K562 (cell line): ENCODE data around the gene STEAP1B. TPM values are rescaled to one million over a fixed set of nuclear protein-coding genes. Genes with fewer than 3 reads are reported as not detected.

Experiments used
- ATAC-seq: fragments of 200-7000 bp; cut with Tn5 transposase; 3 replicates; pipeline ENCODE4 v1.9.1; 2020; ENCODE audit warnings: moderate library complexity
- BruUV-seq: library from RNA; stranded (reverse); fragments of 400-500 nt; replicated peaks from 2 replicates; lab custom pipeline; 2021; lab: Mats Ljungman, UMichigan
- CTCF ChIA-PET: fragments of 300-600 bp; formaldehyde crosslinking; extraction: SDS; loops from one replicate; lab custom pipeline; 2021; ENCODE audit warnings: low intra/inter-chr PET ratio; lab: Yijun Ruan, JAX
- POLR2A ChIA-PET: fragments of 300-600, 350-650 bp; sonication (Branson Sonifier 250); formaldehyde crosslinking; extraction: SDS; loops from one replicate; lab custom pipeline; 2021; ENCODE audit warnings: antibody characterized with exemption, inconsistent platforms; lab: Yijun Ruan, JAX
- DNase-seq, 4 experiments: peaks; one replicate each; pipeline versions ENCODE4 v3.0.0 to v3.0.0-alpha.2; 2011 to 2018; ENCODE audit warnings: low spot score in 3 of 4, mixed read lengths in 3 of 4; ENCODE audit errors: extremely low read depth in 1 of 4
- FAIRE-seq: peaks from 2 replicates; lab custom pipeline; 2011; peaks lifted over from hg19 to GRCh38; lab: Jason Lieb, UNC
- H2AFZ ChIP-seq: 2 replicates; pipeline ENCODE4 v1.6.0; 2011; ENCODE audit warnings: low read depth, low read length, control low read depth, inconsistent platforms
- H3K27ac ChIP-seq: fragments of 200-600 bp; 3 replicates; pipeline ENCODE4 v1.8.0; 2011; ENCODE audit warnings: low read depth, mild to moderate bottlenecking, control low read depth, inconsistent platforms, low read length, moderate library complexity, mixed read lengths; ENCODE audit errors: extremely low read depth
- H3K27me3 ChIP-seq, 2 experiments: fragments of 300-600 bp in 1 of 2; 2 replicates in 1 of 2; 3 replicates in 1 of 2; pipeline versions ENCODE4 v1.6.0 to v1.8.0; 2011; ENCODE audit warnings: inconsistent platforms in 2 of 2, low read length in 2 of 2, mild to moderate bottlenecking in 1 of 2, mixed read lengths in 1 of 2, moderate library complexity in 1 of 2; ENCODE audit not compliant: control insufficient read depth in 2 of 2, insufficient read depth in 2 of 2
- H3K36me3 ChIP-seq: fragments of 300-600 bp; 3 replicates; pipeline ENCODE4 v1.8.0; 2011; ENCODE audit warnings: mild to moderate bottlenecking, low read length, inconsistent platforms; ENCODE audit not compliant: control insufficient read depth, insufficient read depth
- H3K4me1 ChIP-seq, 2 experiments: fragments of 200-600 bp in 1 of 2; replicated peaks in 1 of 2; 2 replicates in 1 of 2; 3 replicates in 1 of 2; pipeline versions ENCODE4 v1.5.1 to v1.8.0; 2011; ENCODE audit warnings: inconsistent platforms in 2 of 2, low read length in 2 of 2, mild to moderate bottlenecking in 1 of 2, mixed read lengths in 1 of 2, moderate library complexity in 1 of 2; ENCODE audit not compliant: control insufficient read depth in 2 of 2, insufficient read depth in 2 of 2
- H3K4me2 ChIP-seq: 2 replicates; pipeline ENCODE4 v1.6.1; 2011; ENCODE audit warnings: low read length, control low read depth, inconsistent platforms, mixed read lengths; ENCODE audit not compliant: insufficient read depth
- H3K4me3 ChIP-seq: fragments of 200-600 bp; sonication (generic), shearing (Covaris generic); 2 replicates; pipeline ENCODE4 v1.5.1; 2016; ENCODE audit warnings: control low read depth, inconsistent platforms
- H3K79me2 ChIP-seq: fragments of 200-600 bp; 3 replicates; pipeline ENCODE4 v1.8.0; 2011; ENCODE audit warnings: low read length, inconsistent platforms; ENCODE audit not compliant: control insufficient read depth, insufficient read depth
- H3K9ac ChIP-seq, 2 experiments: 2 replicates each; pipeline versions ENCODE4 v1.6.0 to v1.6.1; 2011; ENCODE audit warnings: low read depth in 2 of 2, low read length in 2 of 2, control low read depth in 1 of 2, inconsistent platforms in 1 of 2, mild to moderate bottlenecking in 1 of 2, mixed read lengths in 1 of 2; ENCODE audit not compliant: insufficient read depth in 1 of 2
- H3K9me1 ChIP-seq: one replicate; pipeline ENCODE4 v1.6.0; 2011; ENCODE audit warnings: inconsistent platforms, mild to moderate bottlenecking, low read length, moderate library complexity; ENCODE audit not compliant: control insufficient read depth, insufficient read depth
- H3K9me3 ChIP-seq: replicated peaks from 2 replicates; pipeline ENCODE4 v1.5.1; 2011; ENCODE audit warnings: low read depth, low read length, inconsistent platforms; ENCODE audit not compliant: control insufficient read depth, insufficient read depth
- H4K20me1 ChIP-seq: replicated peaks from 2 replicates; pipeline ENCODE4 v1.6.1; 2011; ENCODE audit warnings: low read length, inconsistent platforms, mixed read lengths; ENCODE audit not compliant: control insufficient read depth, insufficient read depth
- FOS ChIP-seq: IDR thresholded peaks from 3 replicates; pipeline ENCODE4 v1.6.1; 2011; ENCODE audit not compliant: insufficient read length; ENCODE audit errors: extremely low read depth
- ILK ChIP-seq: fragments of 450-650 bp; IDR thresholded peaks from 2 replicates; pipeline ENCODE4 v1.6.1; 2016; ENCODE audit warnings: missing genetic modification characterization, low read depth, mild to moderate bottlenecking, missing compliant biosample characterization, moderate library complexity, borderline replicate concordance
- KDM5B ChIP-seq: fragments of 200-600 bp; sonication (generic); IDR thresholded peaks from 2 replicates; pipeline ENCODE4 v1.6.1; 2012; ENCODE audit warnings: low read depth, mild to moderate bottlenecking, moderate library complexity, low read length, control low read depth, inconsistent platforms; ENCODE audit not compliant: insufficient replicate concordance
- MIER1 ChIP-seq: fragments of 450-650 bp; IDR thresholded peaks from 2 replicates; pipeline ENCODE4 v1.6.1; 2016; ENCODE audit warnings: antibody characterized with exemption, mild to moderate bottlenecking, low read depth
- PATZ1 ChIP-seq: fragments of 250-450 bp; sonication (Bioruptor Pico); IDR thresholded peaks from 2 replicates; pipeline ENCODE4 v1.5.0; 2020; ENCODE audit warnings: mild to moderate bottlenecking, borderline replicate concordance
- PHF20 ChIP-seq: fragments of 450-650 bp; IDR thresholded peaks from 2 replicates; pipeline ENCODE4 v1.6.1; 2018; ENCODE audit not compliant: partially characterized antibody
- SFPQ ChIP-seq: fragments of 200-400 bp; formaldehyde crosslinking; IDR thresholded peaks from 2 replicates; pipeline ENCODE4 v1.6.1; 2017; ENCODE audit warnings: mild to moderate bottlenecking, low read depth, low read length, moderate library complexity
- ZFP91 ChIP-seq: sonication (generic); formaldehyde crosslinking; IDR thresholded peaks from 2 replicates; pipeline ENCODE4 v1.8.0; 2022; ENCODE audit warnings: mild to moderate bottlenecking, missing genetic modification reagents
- ZNF274 ChIP-seq: IDR thresholded peaks from 2 replicates; pipeline ENCODE4 v1.6.1; 2011; ENCODE audit warnings: low read depth, mild to moderate bottlenecking, low read length, moderate library complexity, borderline replicate concordance
- WGBS: fragments of 100-300 bp; shearing (Covaris generic); methylation state at CpG from one replicate; pipeline ENCODE4 v1.1.6; 2016; ENCODE audit warnings: low coverage, mixed read lengths; ENCODE audit not compliant: insufficient coverage; ENCODE audit errors: missing lambda C conversion rate; 5-methylcytosine and 5-hydroxymethylcytosine counted together
- in situ Hi-C: fragments of 300-500 bp; cut with MboI; formaldehyde crosslinking; loops from 4 replicates; pipeline ENCODE4 v1.15.0; 2018; ENCODE audit warnings: inconsistent platforms, mixed read lengths
- intact Hi-C: fragments of 100-400 bp; cut with micrococcal nuclease; formaldehyde crosslinking; loops from 2 replicates; pipeline ENCODE4 v1.14.2; 2022
- polyA plus RNA-seq, 8 experiments: library from polyadenylated mRNA; depleted of rRNA in 4 of 8; stranded (reverse) in 5 of 8; unstranded in 3 of 8; fragments of >200 nt; fragmentation: Nextera tagmentation in 2 of 8; fragmentation: Illumina TruSeq in 1 of 8; extraction: Ambion mirVana in 2 of 8; extraction: Trizol in 1 of 8; gene quantifications; 2 replicates each; pipeline versions ENCODE4 v1.2.1 to v1.2.3, GENCODE V29; 2011 to 2014; ENCODE audit warnings: inconsistent platforms in 1 of 8, missing spikeins in 1 of 8
- total RNA-seq, 7 experiments: library from RNA; depleted of rRNA in 6 of 7; stranded (reverse); fragments of >200 nt in 6 of 7; fragmentation: Illumina TruSeq in 2 of 7; extraction: Trizol in 2 of 7; gene quantifications; 2 replicates each; pipeline versions ENCODE4 v1.2.1 to v1.2.3, GENCODE V29; 2011 to 2021; ENCODE audit warnings: low replicate concordance in 1 of 7
- TF ChIP-seq, protein P1 (sequence below): IDR thresholded peaks from 2 replicates; pipeline ENCODE4 v1.6.1; 2016; ENCODE audit warnings: missing genetic modification characterization, missing compliant biosample characterization
- TF ChIP-seq, protein P2 (sequence below): IDR thresholded peaks from 2 replicates; pipeline ENCODE4 v1.6.1; 2012; ENCODE audit warnings: low read depth, low read length, improper control_type of control experiment, borderline replicate concordance

The STEAP1B gene
- total and polyA plus RNA-seq, 9 of the 15 experiments (the other 6 are each of a cell fraction or from before 2014, with no cell fraction given): 20.0 to 38.5 (median 30.6) TPM

- Histone ChIP-seq H3K9me1 (no peaks in the 10 kb centered on the region), H3K9ac (no peak overlapping the region), H3K4me2 (no peak overlapping the region), H3K79me2 (no peaks in the 10 kb centered on the region), H3K4me1 (peaks cover 0 to under 1% of the 10 kb centered on the region in 2 experiments; a peak in 1 of 5 replicates), H3K9me3 (no peaks in the 10 kb centered on the region), H3K4me3 (no peak overlapping the region), H3K27ac (no peak overlapping the region), H4K20me1 (no peaks in the 10 kb centered on the region), H2AFZ (no peak overlapping the region), H3K36me3 (no peaks in the 10 kb centered on the region; the same call in 2 of the 3 replicates), H3K27me3 (no peaks in the 10 kb centered on the region)
- ChIA-PET CTCF (no interaction called here), POLR2A (interaction anchor here (1.1 kb wide), 1 partner anchor 8 kb away, joined by 3 read pairs; no protein-coding TSS in a partner anchor)
- BruUV-seq: no TSS peak
- DNase-seq (no peak), FAIRE-seq (no peak), ATAC-seq (no peak)
- in situ Hi-C loops (no loop called here), intact Hi-C loops (no loop called here)
- WGBS: 29% methylated on average over 4 of the region's 4 CpGs
- TF ChIP-seq, protein P1, sequence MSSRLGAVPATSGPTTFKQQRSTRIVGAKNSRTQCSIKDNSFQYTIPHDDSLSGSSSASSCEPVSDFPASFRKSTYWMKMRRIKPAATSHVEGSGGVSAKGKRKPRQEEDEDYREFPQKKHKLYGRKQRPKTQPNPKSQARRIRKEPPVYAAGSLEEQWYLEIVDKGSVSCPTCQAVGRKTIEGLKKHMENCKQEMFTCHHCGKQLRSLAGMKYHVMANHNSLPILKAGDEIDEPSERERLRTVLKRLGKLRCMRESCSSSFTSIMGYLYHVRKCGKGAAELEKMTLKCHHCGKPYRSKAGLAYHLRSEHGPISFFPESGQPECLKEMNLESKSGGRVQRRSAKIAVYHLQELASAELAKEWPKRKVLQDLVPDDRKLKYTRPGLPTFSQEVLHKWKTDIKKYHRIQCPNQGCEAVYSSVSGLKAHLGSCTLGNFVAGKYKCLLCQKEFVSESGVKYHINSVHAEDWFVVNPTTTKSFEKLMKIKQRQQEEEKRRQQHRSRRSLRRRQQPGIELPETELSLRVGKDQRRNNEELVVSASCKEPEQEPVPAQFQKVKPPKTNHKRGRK (tag): no peak
- TF ChIP-seq KDM5B (no peak), FOS (no peak), MIER1 (no peak), ZNF274 (no peak), ZFP91 (CRISPR knock-in tag) (no peak), PHF20 (no peak), PATZ1 (no peak), ILK (tag) (no peak), SFPQ (no peak)
- TF ChIP-seq, protein P2, sequence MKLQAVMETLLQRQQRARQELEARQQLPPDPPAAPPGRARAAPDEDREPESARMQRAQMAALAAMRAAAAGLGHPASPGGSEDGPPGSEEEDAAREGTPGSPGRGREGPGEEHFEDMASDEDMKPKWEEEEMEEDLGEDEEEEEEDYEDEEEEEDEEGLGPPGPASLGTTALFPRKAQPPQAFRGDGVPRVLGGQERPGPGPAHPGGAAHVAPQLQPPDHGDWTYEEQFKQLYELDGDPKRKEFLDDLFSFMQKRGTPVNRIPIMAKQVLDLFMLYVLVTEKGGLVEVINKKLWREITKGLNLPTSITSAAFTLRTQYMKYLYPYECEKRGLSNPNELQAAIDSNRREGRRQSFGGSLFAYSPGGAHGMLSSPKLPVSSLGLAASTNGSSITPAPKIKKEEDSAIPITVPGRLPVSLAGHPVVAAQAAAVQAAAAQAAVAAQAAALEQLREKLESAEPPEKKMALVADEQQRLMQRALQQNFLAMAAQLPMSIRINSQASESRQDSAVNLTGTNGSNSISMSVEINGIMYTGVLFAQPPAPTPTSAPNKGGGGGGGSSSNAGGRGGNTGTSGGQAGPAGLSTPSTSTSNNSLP: no peak
Observed at GRCh38 chr7:22411977-22412693, 87.9 kb downstream of the STEAP1B start.
